NCI-H1930 (cell line): ENCODE results near the gene KAT8.

Experiments
- DNase-seq, 2 experiments: peaks; one replicate each; lab custom pipeline; 2025; lab: John Stamatoyannopoulos, UW

KAT8 gene

GRCh38 chr16:31117384-31118222 lies at the start of gene KAT8:
KAT8 (plus strand) TSS chr16:31117664; CDS start chr16:31117682, 18 bp downstream.
- DNase-seq: peak; percentile 99

- DNase-seq: no peak
Measured at GRCh38 chr16:31071861-31072260, 45.6 kb upstream of the KAT8 start.

GRCh38 chr16:31072540-31073141 lies 44.8 kb upstream of the KAT8 start:
- DNase-seq: peak in 1 of 2 experiments; percentile 16

GRCh38 chr16:31073142-31073969 lies 44.1 kb upstream of the KAT8 start:
- DNase-seq: peak; percentile 80 to 92

- DNase-seq: peak; percentile 99 to 100
Measured at GRCh38 chr16:31073970-31074813, 43.3 kb upstream of the KAT8 start, which contains the start of the genes ZNF646 and ZNF668. ZNF646 (plus strand) TSS chr16:31074422; CDS start chr16:31076325, 1,903 bp downstream. ZNF668 (minus strand) TSS chr16:31074240; CDS start chr16:31064459, 9,781 bp downstream.

- DNase-seq: no peak
Measured at GRCh38 chr16:31074814-31075183, 42.7 kb upstream of the KAT8 start.

- no peak for DNase-seq
Measured at GRCh38 chr16:31076319-31076718, 41.1 kb upstream of the KAT8 start.

GRCh38 chr16:31077024-31077423 lies 40.4 kb upstream of the KAT8 start:
- DNase-seq: no peak

- no peak for DNase-seq
Measured at GRCh38 chr16:31077592-31078396, 39.7 kb upstream of the KAT8 start.

GRCh38 chr16:31078597-31079341 lies 38.7 kb upstream of the KAT8 start:
- no peak for DNase-seq

GRCh38 chr16:31079342-31079944 lies 38.0 kb upstream of the KAT8 start:
- no peak for DNase-seq

GRCh38 chr16:31080035-31080629 lies 37.3 kb upstream of the KAT8 start:
- DNase-seq: no peak

GRCh38 chr16:31080756-31081419 lies 36.6 kb upstream of the KAT8 start:
- no peak for DNase-seq

- DNase-seq: no peak
Measured at GRCh38 chr16:31081428-31082351, 35.8 kb upstream of the KAT8 start.

- DNase-seq: no peak
Measured at GRCh38 chr16:31082368-31083045, 35.0 kb upstream of the KAT8 start.

- no peak for DNase-seq
Measured at GRCh38 chr16:31083081-31083480, 34.4 kb upstream of the KAT8 start.

GRCh38 chr16:31083556-31083955 lies 33.9 kb upstream of the KAT8 start:
- no peak for DNase-seq
